HepG2 (cell line): ENCODE results near the gene ABT1.

Experiments used
- KLF9 ChIP-seq: IDR thresholded peaks from 2 replicates; pipeline ENCODE4 v1.6.1; 2016; ENCODE audit warnings: low read depth
- MTF1 ChIP-seq: sonication (generic); formaldehyde crosslinking; IDR thresholded peaks from 2 replicates; pipeline ENCODE4 v1.5.0; 2020; ENCODE audit warnings: missing genetic modification reagents
- NFYB ChIP-seq: sonication (generic); formaldehyde crosslinking; IDR thresholded peaks from 2 replicates; pipeline ENCODE4 v1.4.0; 2020; ENCODE audit warnings: missing genetic modification reagents
- SCMH1 ChIP-seq: sonication (generic); formaldehyde crosslinking; IDR thresholded peaks from 2 replicates; pipeline ENCODE4 v1.9.0; 2021; ENCODE audit warnings: missing genetic modification reagents, mild to moderate bottlenecking, borderline replicate concordance
- ZBTB49 ChIP-seq: sonication (generic); formaldehyde crosslinking; IDR thresholded peaks from 2 replicates; pipeline ENCODE4 v1.4.0; 2020; ENCODE audit warnings: missing genetic modification reagents, borderline replicate concordance

- no peak for TF ChIP-seq ZBTB49 (CRISPR knock-in tag)
- TF ChIP-seq SCMH1 (CRISPR knock-in tag), result no peak
- no peak for TF ChIP-seq NFYB (CRISPR knock-in tag)
- no peak for TF ChIP-seq KLF9 (CRISPR knock-in tag)
- TF ChIP-seq MTF1, result no peak
Measured at GRCh38 chr6:26554447-26554696, 42.4 kb upstream of the ABT1 start.
